Large intestine (tissue), 3 donors: ENCODE measurements around the gene DYRK2. TPM values are rescaled to one million over a fixed set of nuclear protein-coding genes. Genes with fewer than 3 reads are reported as not detected.
A peak's percentile ranks its signal among the peaks of the same experiment; 100 is the strongest.
"Not testable (repeated sequence)": the region's sequence is repeated elsewhere in the genome, so short reads cannot be mapped to it uniquely, and the experiment has no call there.

Experiments
- DNase-seq, 2 donors: peaks; one replicate each; pipeline versions ENCODE4 v3.0.0 to v3.0.0-alpha.2; 2013
- H3K27ac ChIP-seq: one replicate; pipeline ENCODE4 v1.5.1; 2013; ENCODE audit warnings: low read length
- H3K27me3 ChIP-seq: 2 replicates; pipeline ENCODE4 v1.6.1; 2013; ENCODE audit warnings: low read length; ENCODE audit not compliant: control insufficient read depth, insufficient read depth
- H3K36me3 ChIP-seq: 2 replicates; pipeline ENCODE4 v1.6.1; 2013; ENCODE audit warnings: low read length; ENCODE audit not compliant: control insufficient read depth, insufficient read depth
- H3K4me1 ChIP-seq: one replicate; pipeline ENCODE4 v1.6.1; 2013; ENCODE audit warnings: low read length; ENCODE audit not compliant: control insufficient read depth, insufficient read depth
- H3K4me3 ChIP-seq: one replicate; pipeline ENCODE4 v1.5.1; 2013; ENCODE audit warnings: low read length
- H3K9me3 ChIP-seq: one replicate; pipeline ENCODE4 v1.6.1; 2013; ENCODE audit warnings: mild to moderate bottlenecking, low read depth, low read length, moderate library complexity; ENCODE audit not compliant: control insufficient read depth
- WGBS: methylation state at CpG from one replicate; pipeline ENCODE4 v1.1.5; 2013; ENCODE audit warnings: low lambda C conversion rate; ENCODE audit not compliant: insufficient coverage; 5-methylcytosine and 5-hydroxymethylcytosine counted together
- polyA plus RNA-seq: library from polyadenylated mRNA; unstranded; fragments of 120-200 nt; gene quantifications from one replicate; pipeline ENCODE4 v1.2.1, GENCODE V29; 2013

DYRK2 gene
- polyA plus RNA-seq, 1 donor = 62.7 TPM

DNA sequence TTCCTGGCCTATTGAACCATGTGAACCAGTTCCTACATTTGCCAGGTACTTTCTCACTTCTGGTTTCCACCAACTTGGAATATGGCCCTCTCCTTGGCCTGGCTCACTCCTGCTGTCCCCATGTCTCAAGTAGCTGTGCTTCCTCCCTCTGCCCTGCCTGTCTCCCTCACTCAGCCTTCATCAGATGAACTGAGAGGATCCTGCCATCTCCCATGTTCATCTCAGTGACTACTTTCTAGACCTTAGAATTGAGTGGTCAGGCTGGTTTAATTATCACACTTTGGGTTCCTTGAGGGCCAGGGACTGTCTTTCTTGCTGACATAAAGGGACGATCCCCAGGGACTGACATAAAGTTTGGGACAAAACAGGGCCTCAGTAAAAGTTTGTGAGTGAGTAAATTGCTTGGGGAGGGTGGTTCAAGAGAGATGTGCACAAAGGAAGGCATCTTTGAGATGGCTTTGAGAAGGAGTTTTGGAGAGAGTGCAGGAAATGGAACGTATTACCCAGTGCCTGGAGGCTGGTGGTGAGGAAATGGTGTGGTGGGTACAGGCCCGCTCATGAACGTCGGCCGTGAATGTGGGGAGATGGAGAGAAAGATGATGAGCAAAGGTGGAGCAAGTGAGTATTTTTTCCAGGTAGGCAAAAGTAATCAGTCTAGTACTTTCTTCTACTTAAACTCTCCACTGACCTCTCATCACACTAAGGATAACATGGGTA is 20.8 kb downstream of the DYRK2 start:
- no CpG with 5 or more reads among the region's 6 CpGs for WGBS
- H3K36me3 ChIP-seq = peaks cover 2% of the 10 kb centered on the region
- H3K27me3 ChIP-seq = no peaks in the 10 kb centered on the region
- H3K4me3 ChIP-seq = no peak overlapping the region
- peaks cover 8% of the 10 kb centered on the region for H3K9me3 ChIP-seq
- DNase-seq = no peak
- no peak overlapping the region for H3K27ac ChIP-seq
- H3K4me1 ChIP-seq = no peaks in the 10 kb centered on the region

DNA sequence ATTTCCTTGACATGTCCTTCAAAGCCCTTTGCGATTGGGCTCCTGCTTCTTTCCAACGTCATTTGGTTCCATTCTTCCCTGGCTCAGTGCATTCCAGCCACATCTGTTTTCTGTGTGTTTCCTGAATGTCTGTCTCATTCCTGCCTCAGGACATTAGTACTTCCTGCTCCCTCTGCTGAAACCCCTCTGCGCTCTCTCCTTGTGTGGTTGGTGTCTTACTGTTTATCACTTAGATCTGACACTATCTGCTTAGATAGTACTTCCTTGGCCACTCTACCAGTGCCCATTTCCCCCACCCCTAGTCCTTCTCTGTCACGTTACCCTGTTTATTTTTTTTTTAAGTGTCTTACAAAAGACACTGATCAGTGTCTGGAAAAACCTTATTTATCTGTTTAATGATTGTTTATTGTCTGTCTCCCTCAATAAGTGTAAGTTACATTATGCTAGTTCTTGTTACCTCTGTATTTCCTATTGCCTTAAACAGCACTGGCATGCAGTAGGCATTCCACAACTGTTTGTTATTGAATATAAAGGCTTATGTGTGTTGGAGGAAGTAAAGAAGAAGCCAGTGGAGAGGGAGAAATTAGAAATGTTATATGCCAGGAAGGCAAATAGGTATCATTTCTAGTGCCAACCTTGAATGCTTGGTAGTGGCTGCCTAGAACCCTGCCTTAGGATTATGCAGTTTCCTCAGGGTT is 21.5 kb downstream of the DYRK2 start:
- 83% methylated on average over 4 of the region's 4 CpGs for WGBS
- no peaks in the 10 kb centered on the region for H3K4me1 ChIP-seq
- DNase-seq = no peak

DNA sequence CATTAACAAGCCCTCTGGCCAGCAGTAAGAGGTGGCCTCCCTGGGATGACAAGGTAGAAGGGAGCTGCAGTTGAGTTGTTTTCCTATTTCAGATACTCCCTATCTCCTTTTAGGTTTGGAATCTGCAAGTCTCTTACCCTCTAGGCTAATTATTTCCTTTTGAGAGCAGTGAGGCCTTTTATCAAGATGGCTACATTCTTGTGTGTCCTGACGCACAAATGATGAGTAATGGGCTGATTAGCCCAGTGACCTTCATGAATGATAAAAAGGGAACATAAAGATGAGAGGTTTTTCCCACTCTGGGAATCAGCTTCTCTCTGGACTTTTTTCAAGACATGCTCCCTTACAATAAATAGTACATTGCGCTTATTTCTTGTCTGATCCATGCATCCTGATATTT is 22.9 kb downstream of the DYRK2 start:
- 100% methylated on average over 1 of the region's 2 CpGs for WGBS
- H3K27ac ChIP-seq = no peak overlapping the region
- H3K36me3 ChIP-seq = peaks cover 2% of the 10 kb centered on the region
- no peak for DNase-seq
- no peak overlapping the region for H3K4me3 ChIP-seq
- H3K9me3 ChIP-seq = peaks cover 8% of the 10 kb centered on the region
- no peaks in the 10 kb centered on the region for H3K4me1 ChIP-seq
- no peaks in the 10 kb centered on the region for H3K27me3 ChIP-seq

More for the DNA sequence above, 21.5 kb downstream of the DYRK2 start:
- Histone ChIP-seq H3K27me3 (no peaks in the 10 kb centered on the region), H3K4me3 (no peak overlapping the region), H3K9me3 (peaks cover 8% of the 10 kb centered on the region), H3K27ac (no peak overlapping the region), H3K36me3 (peaks cover 2% of the 10 kb centered on the region)

DNA sequence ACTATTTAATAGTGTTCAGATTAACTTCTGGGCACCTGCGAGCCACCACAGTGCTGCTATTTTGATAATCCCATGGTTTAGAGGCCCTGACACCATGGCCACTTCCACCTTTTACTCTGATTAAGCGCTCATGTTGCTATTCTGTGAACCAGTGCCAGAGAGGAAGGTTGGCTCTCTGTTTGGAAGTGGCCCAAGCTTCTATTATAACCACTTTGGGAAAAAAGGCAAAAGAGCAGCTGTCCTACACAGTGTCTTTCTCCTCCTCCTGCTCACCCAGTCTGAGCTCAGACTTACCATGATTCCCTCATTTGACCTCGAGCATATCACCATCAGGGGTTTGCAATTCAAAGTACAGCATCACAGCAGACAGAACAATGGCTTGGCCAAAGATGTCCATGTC is 23.3 kb downstream of the DYRK2 start:
- Histone ChIP-seq H3K27ac (no peak overlapping the region), H3K4me3 (no peak overlapping the region), H3K36me3 (peaks cover 2% of the 10 kb centered on the region), H3K9me3 (peaks cover 8% of the 10 kb centered on the region), H3K4me1 (no peaks in the 10 kb centered on the region), H3K27me3 (no peaks in the 10 kb centered on the region)
- no peak for DNase-seq
- WGBS = no CpG with 5 or more reads among the region's 3 CpGs

DNA sequence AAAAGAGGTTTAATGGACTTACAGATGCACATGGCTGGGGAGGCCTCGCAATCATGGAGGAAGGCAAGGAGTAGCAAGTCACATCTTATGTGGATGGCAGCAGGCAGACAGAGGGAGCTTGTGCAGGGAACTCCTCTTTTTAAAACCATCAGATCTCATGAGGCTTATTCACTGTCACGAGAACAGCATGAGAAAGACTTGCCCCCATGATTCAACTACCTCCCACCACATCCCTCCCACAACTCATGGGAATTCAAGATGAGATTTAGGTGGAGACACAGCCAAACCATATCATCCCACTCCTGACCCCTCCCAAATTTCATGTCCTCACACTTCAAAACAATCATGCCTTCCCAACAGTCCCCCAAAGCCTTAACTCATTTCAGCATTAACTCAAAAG is 24.0 kb downstream of the DYRK2 start:
- H3K9me3 ChIP-seq, H3K4me3 ChIP-seq, DNase-seq, H3K4me1 ChIP-seq, H3K36me3 ChIP-seq, H3K27me3 ChIP-seq, H3K27ac ChIP-seq: not testable (repeated sequence)
- WGBS = no CpG with 5 or more reads among the region's 2 CpGs

DNA sequence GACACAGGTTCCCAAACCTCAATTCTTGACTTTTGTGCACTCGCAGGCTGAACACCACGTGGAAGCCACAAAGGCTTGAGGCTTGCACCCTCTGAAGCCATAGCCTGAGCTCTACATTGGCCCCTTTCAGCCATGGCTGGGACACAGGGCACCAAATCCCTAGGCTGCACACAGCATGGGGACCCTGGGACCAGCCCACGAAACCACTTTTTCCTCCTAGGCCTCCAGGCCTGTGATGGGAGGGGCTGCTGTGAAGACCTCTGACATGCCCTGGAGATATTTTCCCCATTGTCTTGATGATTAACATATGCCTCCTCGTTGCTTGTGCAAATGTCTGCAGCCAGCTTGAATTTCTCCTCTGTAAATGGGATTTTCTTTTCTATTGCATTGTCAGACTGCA is 25.0 kb downstream of the DYRK2 start:
- not testable (repeated sequence) for H3K36me3 ChIP-seq, H3K27me3 ChIP-seq, H3K27ac ChIP-seq, H3K4me3 ChIP-seq, H3K4me1 ChIP-seq, DNase-seq, H3K9me3 ChIP-seq
- no CpG with 5 or more reads among the region's 4 CpGs for WGBS

DNA sequence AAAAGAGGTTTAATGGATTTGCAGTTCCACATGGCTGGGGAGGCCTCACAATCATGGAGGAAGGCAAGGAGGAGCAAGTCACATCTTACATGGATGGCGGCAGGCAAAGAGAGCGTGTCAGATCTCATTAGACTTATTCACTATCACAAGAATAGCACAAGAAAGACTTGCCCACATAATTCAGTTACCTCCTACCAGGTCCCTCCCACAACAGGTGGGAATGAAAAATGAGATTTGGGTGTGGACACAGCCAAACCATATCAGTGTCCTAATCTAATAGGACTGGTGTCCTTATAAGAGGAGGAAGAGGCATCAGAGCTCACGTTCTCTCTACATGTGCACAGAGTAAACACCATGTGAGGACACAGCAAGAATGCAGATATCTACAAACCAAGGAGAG is 25.9 kb downstream of the DYRK2 start:
- Histone ChIP-seq H3K4me1 (no peaks in the 10 kb centered on the region), H3K4me3 (no peak overlapping the region), H3K9me3 (peaks cover 8% of the 10 kb centered on the region), H3K36me3 (peaks cover 2% of the 10 kb centered on the region), H3K27ac (no peak overlapping the region), H3K27me3 (no peaks in the 10 kb centered on the region)
- no peak for DNase-seq
- no CpG with 5 or more reads among the region's 3 CpGs for WGBS

DNA sequence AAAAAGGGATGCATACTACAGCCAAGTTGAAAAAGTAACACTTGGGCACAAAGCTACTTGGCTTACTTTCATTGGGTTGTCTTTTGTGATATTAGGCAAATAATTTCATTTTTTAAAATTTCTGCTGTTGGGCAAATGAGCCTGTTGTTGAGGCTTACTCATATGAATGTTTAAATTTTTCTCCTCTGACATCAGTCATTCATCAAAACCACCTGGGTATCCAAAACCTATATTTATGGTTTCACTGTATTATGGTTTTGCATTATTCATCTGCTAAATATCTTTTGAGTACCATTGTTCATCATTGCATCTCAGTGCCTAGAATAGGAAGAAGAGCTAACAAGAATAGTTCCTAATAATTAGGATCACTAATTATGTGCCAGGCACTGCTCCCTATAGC is 28.1 kb downstream of the DYRK2 start:
- no peak overlapping the region for H3K27ac ChIP-seq
- peaks cover 8% of the 10 kb centered on the region for H3K9me3 ChIP-seq
- H3K27me3 ChIP-seq = no peaks in the 10 kb centered on the region
- no peak overlapping the region for H3K4me3 ChIP-seq
- H3K36me3 ChIP-seq = peaks cover 2% of the 10 kb centered on the region
- no peak for DNase-seq
- no peaks in the 10 kb centered on the region for H3K4me1 ChIP-seq

DNA sequence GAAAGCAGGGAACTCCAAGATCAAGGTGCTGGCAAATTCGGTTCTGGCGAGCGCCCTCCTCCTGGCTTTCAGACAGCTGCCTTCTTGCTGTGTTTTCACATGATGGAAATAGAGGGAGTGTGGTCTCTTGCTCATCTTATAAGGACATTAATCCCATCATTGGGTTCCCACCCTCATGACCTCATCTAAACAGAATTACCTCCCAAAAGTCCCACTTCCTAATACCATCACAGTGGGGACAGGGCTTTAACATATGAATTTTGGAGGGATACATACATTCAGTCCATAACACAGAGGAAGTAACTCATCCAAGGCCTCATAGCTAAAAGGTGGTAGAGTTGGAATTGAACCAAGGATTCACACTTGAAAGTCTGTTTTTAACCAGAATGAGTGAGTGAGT is 28.6 kb downstream of the DYRK2 start:
- peaks cover 8% of the 10 kb centered on the region for H3K9me3 ChIP-seq
- no CpG with 5 or more reads among the region's 3 CpGs for WGBS
- H3K4me3 ChIP-seq = no peak overlapping the region
- no peaks in the 10 kb centered on the region for H3K27me3 ChIP-seq
- H3K4me1 ChIP-seq = no peaks in the 10 kb centered on the region
- DNase-seq = no peak
- H3K36me3 ChIP-seq = peaks cover 2% of the 10 kb centered on the region
- no peak overlapping the region for H3K27ac ChIP-seq

DNA sequence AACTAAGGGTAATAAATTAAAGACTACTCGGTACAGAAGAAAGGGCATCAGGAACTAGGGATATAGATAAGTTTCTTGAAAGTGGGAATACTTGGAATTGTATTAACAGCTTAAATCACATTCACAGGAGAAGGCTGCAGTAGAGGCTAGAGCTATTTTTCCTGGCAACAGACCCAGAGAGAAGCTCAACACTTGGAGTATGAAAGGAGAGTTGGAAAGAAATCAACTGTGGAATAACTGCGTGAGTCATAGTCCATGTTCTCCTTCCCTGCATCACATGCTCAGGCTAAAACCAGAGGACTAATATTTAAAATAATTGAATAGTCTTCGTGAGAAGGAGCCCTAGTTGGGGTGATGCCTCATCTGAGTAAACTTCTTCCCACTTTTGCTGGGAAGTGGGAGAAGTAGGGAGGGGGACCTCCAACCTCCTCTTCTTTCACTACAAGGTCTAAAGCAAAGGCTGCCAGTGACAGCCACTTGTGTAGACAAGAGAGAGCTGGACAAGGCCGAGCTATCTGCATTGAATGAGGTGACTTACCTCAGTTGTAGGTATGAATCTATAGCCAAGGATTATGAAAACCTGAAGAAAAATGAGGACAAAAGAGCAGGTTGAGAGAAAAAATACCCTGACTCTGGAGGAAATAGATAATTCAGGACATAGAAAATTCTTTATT is 32.7 kb downstream of the DYRK2 start:
- Histone ChIP-seq H3K36me3 (no peaks in the 10 kb centered on the region), H3K27ac (no peak overlapping the region), H3K4me3 (no peak overlapping the region), H3K4me1 (no peaks in the 10 kb centered on the region), H3K27me3 (no peaks in the 10 kb centered on the region), H3K9me3 (no peaks in the 10 kb centered on the region)
- WGBS = 84% methylated on average over 2 of the region's 4 CpGs
- peak in 1 of 2 donors; percentile 22 for DNase-seq
